ENCODE measurements around the gene TMEM267.

GRCh38 chr5:43483298-43484105 lies at the start of gene TMEM267:
- TF ChIP-seq CTCF (conservative IDR thresholded peaks at IDR 0.05; ENCODE audit: low read length) = no peak
- no peak for TF ChIP-seq EZH2phosphoT487 (IDR thresholded peaks at IDR 0.05; ENCODE audit: borderline replicate concordance, low read depth, low read length)
